ENCODE data around the gene GLDN. TPM values are rescaled to one million over a fixed set of nuclear protein-coding genes. Genes with fewer than 3 reads are reported as not detected.

Gene GLDN
- polyA plus RNA-seq, result not detected

- no peaks in the 10 kb centered on the region for H3K9me3 Mint-ChIP-seq
- no peak within 1 kb of the TSS for H3K27ac Mint-ChIP-seq
- peaks cover 19% of the 10 kb centered on the region for H3K27me3 Mint-ChIP-seq
- H3K4me1 Mint-ChIP-seq, result peaks cover 0 to 9% (median 1%) of the 10 kb centered on the region in 3 donors
- H3K36me3 Mint-ChIP-seq, result no peaks in the 10 kb centered on the region
- H3K4me3 Mint-ChIP-seq, result no peak within 1 kb of the TSS
Measured at GRCh38 chr15:51341366-51342226, at the start of gene GLDN. GLDN (plus strand) TSS chr15:51341655; CDS start chr15:51341685, 30 bp downstream.

GRCh38 chr15:51298620-51299019 is 42.8 kb upstream of the GLDN start:
- H3K4me3 Mint-ChIP-seq, result no peak overlapping the region
- peaks cover 0 to 1% (median 0%) of the 10 kb centered on the region in 3 donors for H3K4me1 Mint-ChIP-seq
- no peaks in the 10 kb centered on the region for H3K36me3 Mint-ChIP-seq
- H3K9me3 Mint-ChIP-seq, result peaks cover 0 to 1% (median 0%) of the 10 kb centered on the region in 3 donors
- peaks cover 3% of the 10 kb centered on the region for H3K27me3 Mint-ChIP-seq
- no peak overlapping the region for H3K27ac Mint-ChIP-seq

DNA sequence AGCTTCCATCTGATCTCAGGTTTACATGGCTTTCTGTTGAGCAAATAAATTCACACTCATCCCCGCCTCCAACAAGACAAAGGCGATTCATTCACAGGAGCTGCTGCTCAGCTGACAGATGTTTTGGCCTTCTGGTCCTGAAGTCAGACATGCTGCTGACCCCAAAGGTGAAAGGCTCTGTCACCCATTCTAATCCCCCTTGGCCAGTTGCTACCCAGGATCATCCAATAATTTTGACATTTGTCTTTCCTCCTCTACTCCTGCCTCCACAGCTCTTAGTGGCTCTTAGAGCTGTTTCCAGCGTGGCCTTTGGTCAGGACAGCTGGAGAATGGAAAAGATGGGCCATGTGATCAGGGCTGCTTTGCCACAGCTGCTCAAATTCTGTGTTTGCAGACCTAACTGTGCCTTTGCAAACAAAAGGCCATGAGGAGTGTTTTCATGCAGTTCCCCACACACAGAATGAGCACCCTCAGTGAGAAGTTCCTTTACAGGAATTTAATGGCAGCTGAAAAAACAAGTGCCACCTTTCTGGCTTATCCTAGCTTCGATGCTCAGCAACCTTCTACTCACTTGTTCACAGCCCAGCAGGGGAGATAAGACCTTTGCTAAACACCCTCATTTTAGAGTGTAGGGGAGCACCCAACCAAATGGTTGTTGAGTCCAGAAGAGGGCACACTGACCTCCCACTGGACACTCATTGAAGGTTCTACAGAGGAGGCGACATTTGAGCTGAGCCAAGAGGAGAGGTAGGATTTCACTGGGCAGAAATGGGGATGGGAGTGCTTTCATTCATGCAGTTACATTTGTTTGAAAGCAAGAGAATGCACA is 42.1 kb upstream of the GLDN start:
- peaks cover 0 to 1% (median 0%) of the 10 kb centered on the region in 3 donors for H3K9me3 Mint-ChIP-seq
- no peak overlapping the region for H3K4me3 Mint-ChIP-seq

GRCh38 chr15:51302480-51302879 is 39.0 kb upstream of the GLDN start:
- H3K4me3 Mint-ChIP-seq, result no peak overlapping the region
- H3K4me1 Mint-ChIP-seq, result peaks cover 0 to 4% (median 0%) of the 10 kb centered on the region in 3 donors
- H3K36me3 Mint-ChIP-seq, result no peaks in the 10 kb centered on the region
- no peaks in the 10 kb centered on the region for H3K27me3 Mint-ChIP-seq
- H3K27ac Mint-ChIP-seq, result peak overlapping the region in 1 of 3 donors; percentile 37
- H3K9me3 Mint-ChIP-seq, result peaks cover 0 to under 1% (median 0%) of the 10 kb centered on the region in 3 donors

More for the DNA sequence above, 42.1 kb upstream of the GLDN start:
- Mint-ChIP-seq H3K36me3 (no peaks in the 10 kb centered on the region), H3K4me1 (peaks cover 0 to 4% (median 0%) of the 10 kb centered on the region in 3 donors), H3K27ac (no peak overlapping the region), H3K27me3 (peaks cover 3% of the 10 kb centered on the region)

GRCh38 chr15:51303462-51303980 is 37.9 kb upstream of the GLDN start:
- peaks cover 1% of the 10 kb centered on the region for H3K36me3 Mint-ChIP-seq

DNA sequence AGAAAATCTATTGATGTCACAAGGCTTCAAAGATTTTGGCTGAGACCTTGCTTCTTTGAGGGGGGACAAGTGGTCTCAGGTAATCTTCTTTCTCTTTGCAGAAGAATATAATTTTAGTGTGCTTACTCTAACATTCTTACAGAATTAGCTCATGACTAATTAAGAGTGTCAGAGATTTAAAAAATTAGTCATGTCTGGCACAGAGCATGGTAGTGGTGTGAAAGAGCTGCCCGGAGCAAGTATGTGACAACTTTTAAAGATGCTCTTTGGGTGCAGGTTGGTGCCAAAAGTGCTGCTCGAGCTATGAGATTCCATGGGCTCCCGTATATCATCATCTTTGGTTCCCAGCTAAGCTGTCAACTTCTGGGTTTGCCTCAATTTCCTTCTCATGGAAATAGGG is 34.1 kb upstream of the GLDN start:
- Mint-ChIP-seq H3K9me3 (no peaks in the 10 kb centered on the region), H3K4me3 (no peak overlapping the region), H3K36me3 (peaks cover 1% of the 10 kb centered on the region), H3K27me3 (no peaks in the 10 kb centered on the region), H3K4me1 (peaks cover 0 to 4% (median 1%) of the 10 kb centered on the region in 3 donors), H3K27ac (no peak overlapping the region)

More at GRCh38 chr15:51303462-51303980, 37.9 kb upstream of the GLDN start:
- Mint-ChIP-seq H3K4me3 (no peak overlapping the region), H3K27me3 (no peaks in the 10 kb centered on the region), H3K4me1 (peaks cover 0 to 4% (median 1%) of the 10 kb centered on the region in 3 donors), H3K27ac (no peak overlapping the region), H3K9me3 (no peaks in the 10 kb centered on the region)

DNA sequence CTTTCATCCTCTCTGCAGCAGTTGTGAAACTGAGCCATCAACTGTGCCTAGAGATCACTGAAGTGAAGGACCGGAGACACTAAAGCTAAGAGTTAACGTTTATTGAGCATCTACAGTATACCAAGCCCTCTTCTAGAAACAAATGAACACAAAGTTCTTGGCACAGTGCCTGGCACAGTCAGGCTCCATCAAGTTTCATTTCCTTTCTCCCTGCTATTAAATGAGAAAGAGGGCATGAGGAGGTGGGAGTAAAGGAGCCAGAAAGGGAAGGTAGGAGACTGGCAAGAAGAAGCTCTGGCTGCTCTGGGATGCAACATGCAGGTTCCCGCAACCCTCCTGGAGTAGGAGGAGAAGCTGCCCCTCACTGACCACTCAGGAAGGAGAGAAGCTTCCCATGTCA is 33.6 kb upstream of the GLDN start:
- H3K27me3 Mint-ChIP-seq, result no peaks in the 10 kb centered on the region
- no peaks in the 10 kb centered on the region for H3K9me3 Mint-ChIP-seq
- H3K4me1 Mint-ChIP-seq, result peaks cover 0 to 4% (median 1%) of the 10 kb centered on the region in 3 donors
- peaks cover 1% of the 10 kb centered on the region for H3K36me3 Mint-ChIP-seq
- no peak overlapping the region for H3K4me3 Mint-ChIP-seq
- no peak overlapping the region for H3K27ac Mint-ChIP-seq

- H3K27me3 Mint-ChIP-seq, result peaks cover 4% of the 10 kb centered on the region
- H3K36me3 Mint-ChIP-seq, result peaks cover 1% of the 10 kb centered on the region
- no peak overlapping the region for H3K4me3 Mint-ChIP-seq
- H3K27ac Mint-ChIP-seq, result no peak overlapping the region
- peaks cover 0 to 1% (median 0%) of the 10 kb centered on the region in 3 donors for H3K4me1 Mint-ChIP-seq
- H3K9me3 Mint-ChIP-seq, result peaks cover 0 to under 1% (median 0%) of the 10 kb centered on the region in 3 donors
Measured at GRCh38 chr15:51310064-51310463, 31.4 kb upstream of the GLDN start.

GRCh38 chr15:51311510-51311909 is 29.9 kb upstream of the GLDN start:
- H3K27me3 Mint-ChIP-seq, result peaks cover 5% of the 10 kb centered on the region
- peaks cover 0 to 1% (median 0%) of the 10 kb centered on the region in 3 donors for H3K4me1 Mint-ChIP-seq
- peaks cover 0 to 3% (median 0%) of the 10 kb centered on the region in 3 donors for H3K9me3 Mint-ChIP-seq
- no peak overlapping the region for H3K4me3 Mint-ChIP-seq
- no peak overlapping the region for H3K27ac Mint-ChIP-seq
- H3K36me3 Mint-ChIP-seq, result peaks cover 1% of the 10 kb centered on the region

DNA sequence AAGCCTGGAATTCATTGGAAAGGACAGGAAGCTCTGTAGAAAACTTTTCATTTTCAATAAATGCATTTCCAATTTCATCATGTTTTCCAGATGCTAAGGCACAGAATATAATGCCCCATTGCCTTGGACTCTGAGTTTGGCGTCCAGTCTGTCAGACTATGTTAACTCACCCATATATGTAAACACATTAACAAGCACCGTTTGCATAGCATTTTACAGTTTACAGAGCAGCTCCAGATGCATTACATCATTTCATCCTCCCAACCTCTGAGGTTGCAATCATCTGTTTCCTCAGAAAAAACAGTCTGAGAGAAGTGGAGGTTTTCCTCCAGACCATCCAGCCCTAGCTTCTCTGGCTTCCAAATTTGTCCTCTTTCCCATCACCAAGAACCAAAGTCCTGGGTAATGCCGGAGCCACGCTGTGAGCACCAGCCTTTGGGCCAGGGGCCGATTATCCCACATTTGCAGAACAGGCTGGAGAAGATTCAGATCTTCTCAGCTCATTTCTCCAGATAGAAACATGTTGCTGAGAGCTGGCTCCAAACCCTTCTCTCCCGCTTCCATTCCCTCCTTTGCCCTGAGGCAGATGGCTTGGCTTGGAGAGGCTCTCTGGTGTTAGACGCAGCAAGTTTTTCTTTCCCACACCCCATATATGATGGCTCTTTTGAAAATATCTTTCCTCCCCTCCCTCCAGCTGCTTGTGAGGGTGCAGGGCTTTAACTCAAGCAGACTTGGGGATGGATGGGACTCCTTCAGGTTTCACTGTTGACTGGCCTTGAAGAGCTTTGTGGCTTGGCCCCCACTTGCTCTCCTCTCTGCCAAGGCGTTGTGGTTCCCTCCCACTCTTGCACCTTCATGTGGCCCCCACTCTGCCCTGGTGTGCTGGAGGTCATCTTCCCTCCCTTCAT is 29.0 kb upstream of the GLDN start:
- Mint-ChIP-seq H3K27me3 (peaks cover 5% of the 10 kb centered on the region), H3K9me3 (peaks cover 0 to 3% (median 0%) of the 10 kb centered on the region in 3 donors), H3K27ac (peak overlapping the region in 1 of 3 donors; percentile 31), H3K4me1 (peaks cover 0 to 1% (median 0%) of the 10 kb centered on the region in 3 donors), H3K36me3 (peaks cover 1% of the 10 kb centered on the region), H3K4me3 (no peak overlapping the region)

- no peaks in the 10 kb centered on the region for H3K4me1 Mint-ChIP-seq
- H3K36me3 Mint-ChIP-seq, result no peaks in the 10 kb centered on the region
- H3K27me3 Mint-ChIP-seq, result peaks cover 5% of the 10 kb centered on the region
- no peak overlapping the region for H3K4me3 Mint-ChIP-seq
- peaks cover 0 to 3% (median 0%) of the 10 kb centered on the region in 3 donors for H3K9me3 Mint-ChIP-seq
- no peak overlapping the region for H3K27ac Mint-ChIP-seq
Measured at GRCh38 chr15:51313074-51313393, 28.4 kb upstream of the GLDN start.

DNA sequence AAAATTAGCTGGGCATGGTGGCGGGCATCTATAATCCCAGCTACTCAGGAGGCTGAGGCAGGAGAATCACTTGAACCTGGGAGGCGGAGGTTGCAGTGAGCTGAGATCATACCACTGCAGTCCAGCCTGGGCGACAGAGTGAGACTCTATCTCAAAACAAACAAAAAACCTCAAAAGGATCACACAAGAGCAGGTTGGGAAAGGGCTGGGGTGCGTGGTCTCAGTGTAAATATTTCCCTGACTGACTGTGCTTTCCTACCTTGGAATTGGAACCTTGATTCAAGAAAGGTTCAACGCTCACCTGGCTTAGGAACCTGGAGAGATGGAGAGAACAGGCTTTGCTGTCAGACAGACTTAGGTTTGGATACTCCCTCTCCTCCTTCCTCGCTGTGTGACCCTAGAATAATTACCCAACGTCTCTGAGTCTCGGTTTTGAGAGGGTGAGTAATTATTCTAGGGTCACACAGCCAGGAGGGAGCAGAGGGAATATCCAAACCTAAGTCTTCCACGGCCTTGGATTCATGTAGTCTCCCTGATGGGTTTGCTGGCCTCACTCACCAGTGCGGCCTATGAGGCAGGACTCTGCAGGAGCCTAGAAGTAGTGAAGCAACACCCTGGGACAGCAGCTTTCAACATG is 27.7 kb upstream of the GLDN start:
- Mint-ChIP-seq H3K9me3 (peaks cover 0 to 3% (median 0%) of the 10 kb centered on the region in 3 donors), H3K27me3 (peaks cover 7% of the 10 kb centered on the region), H3K36me3 (no peaks in the 10 kb centered on the region), H3K4me3 (no peak overlapping the region), H3K4me1 (no peaks in the 10 kb centered on the region), H3K27ac (no peak overlapping the region)

DNA sequence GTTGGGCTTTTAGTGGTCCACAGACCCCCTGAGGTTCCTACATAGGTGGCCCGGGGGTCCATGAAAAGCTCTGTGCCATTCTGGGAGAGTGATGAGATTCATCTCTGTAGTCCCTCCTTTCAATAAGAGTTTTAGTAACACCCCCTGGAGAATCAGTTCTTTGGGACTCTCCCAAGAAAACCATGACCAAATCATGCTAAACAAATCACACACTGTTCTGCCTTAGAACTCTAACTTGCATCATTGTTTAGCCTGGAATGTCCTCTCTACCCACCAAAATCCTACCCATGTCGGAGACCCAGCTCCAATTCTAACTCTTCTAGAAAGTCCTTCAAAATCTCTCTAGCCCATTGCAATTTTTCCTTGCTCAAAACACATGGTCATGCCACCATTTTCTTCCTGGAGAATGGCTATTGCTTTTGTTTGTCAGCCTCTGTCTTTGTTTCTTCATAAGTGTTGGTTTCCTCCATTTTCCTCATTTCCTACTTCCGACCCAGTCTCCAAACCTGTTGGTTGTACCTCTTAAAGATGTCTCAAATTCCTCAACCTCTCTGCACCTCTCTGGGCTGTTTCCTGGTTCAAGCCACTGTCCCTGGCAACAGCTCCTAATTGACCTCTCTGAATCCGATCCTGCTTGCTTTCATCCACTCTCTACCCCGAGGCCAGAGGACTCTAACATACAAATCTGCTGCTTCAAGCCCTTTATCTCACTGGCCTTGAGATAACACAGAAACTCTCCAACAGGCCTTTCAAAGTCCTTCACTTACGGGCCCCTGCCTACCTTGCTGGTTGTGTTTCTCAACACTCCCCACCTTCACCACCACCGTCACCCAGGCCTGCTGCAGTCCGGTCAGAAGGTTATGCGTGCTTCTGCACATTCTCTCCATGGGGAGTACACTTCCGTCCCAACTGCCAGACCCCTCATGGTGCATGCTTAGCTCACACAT is 26.8 kb upstream of the GLDN start:
- H3K27me3 Mint-ChIP-seq, result peaks cover 7% of the 10 kb centered on the region
- peak overlapping the region in 1 of 4 donors; percentile 14 for H3K4me3 Mint-ChIP-seq
- H3K4me1 Mint-ChIP-seq, result no peaks in the 10 kb centered on the region
- H3K36me3 Mint-ChIP-seq, result no peaks in the 10 kb centered on the region
- H3K9me3 Mint-ChIP-seq, result peaks cover 0 to 3% (median 0%) of the 10 kb centered on the region in 3 donors
- no peak overlapping the region for H3K27ac Mint-ChIP-seq

All from IgD-negative memory B cell (primary cell).